Keratinocyte (primary cell): ENCODE measurements around the gene TNFRSF25.

ENCODE experiments used
- EZH2 ChIP-seq: IDR thresholded peaks from one replicate; pipeline ENCODE4 v1.6.1; 2012; ENCODE audit warnings: inconsistent platforms, mild to moderate bottlenecking, low read length, moderate library complexity
- TF ChIP-seq, protein P1 (sequence below), 3 experiments: IDR thresholded peaks in 1 of 3; conservative IDR thresholded peaks in 1 of 3; optimal IDR thresholded peaks in 1 of 3; 2 replicates in 2 of 3; 3 replicates in 1 of 3; pipeline versions ENCODE3 to v1.5.1; 2011; ENCODE audit warnings: low read length in 3 of 3, mild to moderate bottlenecking in 3 of 3, moderate library complexity in 2 of 3, control low read depth in 1 of 3, inconsistent platforms in 1 of 3; ENCODE audit not compliant: insufficient read depth in 2 of 3; ENCODE audit errors: extremely low read depth in 1 of 3

DNA sequence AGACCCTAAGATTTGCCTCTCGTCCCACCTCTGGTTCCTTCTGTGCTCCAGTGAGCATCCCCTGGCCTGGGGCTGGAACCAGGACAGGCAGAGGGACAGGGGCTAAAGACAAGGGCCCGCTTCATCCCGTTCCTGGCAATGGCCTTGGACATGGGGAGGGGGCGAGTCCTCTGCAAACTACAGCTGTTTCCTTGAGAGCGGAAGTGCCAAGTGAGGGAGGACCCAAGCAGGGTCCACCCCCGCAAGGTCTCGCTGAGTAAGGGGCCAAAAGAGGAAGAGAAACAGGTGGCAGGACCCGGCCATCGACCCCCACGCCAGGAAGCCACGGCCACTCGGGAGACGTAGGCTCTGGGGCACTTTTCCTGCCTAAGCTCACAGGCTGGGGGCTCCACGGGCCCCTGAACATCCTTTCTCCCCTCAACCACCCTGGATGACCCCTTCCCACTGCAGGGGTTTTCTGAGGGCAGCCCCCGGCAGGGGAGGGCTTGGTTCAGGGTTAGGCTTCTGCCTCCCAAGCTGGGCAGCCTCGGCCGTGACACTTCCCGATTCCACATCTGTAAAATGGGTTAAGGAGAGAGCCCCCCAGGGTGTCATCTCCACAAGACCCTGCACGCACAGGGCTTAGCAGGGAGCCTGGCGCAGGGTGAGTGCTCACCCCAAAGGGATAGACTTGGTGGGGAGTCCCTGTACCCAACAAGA is 43.4 kb upstream of the TNFRSF25 start:
- TF ChIP-seq, protein P1, sequence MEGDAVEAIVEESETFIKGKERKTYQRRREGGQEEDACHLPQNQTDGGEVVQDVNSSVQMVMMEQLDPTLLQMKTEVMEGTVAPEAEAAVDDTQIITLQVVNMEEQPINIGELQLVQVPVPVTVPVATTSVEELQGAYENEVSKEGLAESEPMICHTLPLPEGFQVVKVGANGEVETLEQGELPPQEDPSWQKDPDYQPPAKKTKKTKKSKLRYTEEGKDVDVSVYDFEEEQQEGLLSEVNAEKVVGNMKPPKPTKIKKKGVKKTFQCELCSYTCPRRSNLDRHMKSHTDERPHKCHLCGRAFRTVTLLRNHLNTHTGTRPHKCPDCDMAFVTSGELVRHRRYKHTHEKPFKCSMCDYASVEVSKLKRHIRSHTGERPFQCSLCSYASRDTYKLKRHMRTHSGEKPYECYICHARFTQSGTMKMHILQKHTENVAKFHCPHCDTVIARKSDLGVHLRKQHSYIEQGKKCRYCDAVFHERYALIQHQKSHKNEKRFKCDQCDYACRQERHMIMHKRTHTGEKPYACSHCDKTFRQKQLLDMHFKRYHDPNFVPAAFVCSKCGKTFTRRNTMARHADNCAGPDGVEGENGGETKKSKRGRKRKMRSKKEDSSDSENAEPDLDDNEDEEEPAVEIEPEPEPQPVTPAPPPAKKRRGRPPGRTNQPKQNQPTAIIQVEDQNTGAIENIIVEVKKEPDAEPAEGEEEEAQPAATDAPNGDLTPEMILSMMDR (optimal IDR thresholded peaks at IDR 0.05 in 1 of 3, IDR thresholded peaks at IDR 0.05 in 1 of 3, conservative IDR thresholded peaks at IDR 0.05 in 1 of 3; ENCODE audit: extremely low read depth in 1 of 3, insufficient read depth in 2 of 3, low read length in 3 of 3): no peak
- TF ChIP-seq EZH2: no peak
